UCSD-AML1 (cell line): ENCODE results near the gene HECA.

Source experiments
- DNase-seq: peaks from one replicate; lab custom pipeline; 2025; ENCODE audit not compliant: unreplicated experiment; lab: John Stamatoyannopoulos, UW

HECA gene

DNA sequence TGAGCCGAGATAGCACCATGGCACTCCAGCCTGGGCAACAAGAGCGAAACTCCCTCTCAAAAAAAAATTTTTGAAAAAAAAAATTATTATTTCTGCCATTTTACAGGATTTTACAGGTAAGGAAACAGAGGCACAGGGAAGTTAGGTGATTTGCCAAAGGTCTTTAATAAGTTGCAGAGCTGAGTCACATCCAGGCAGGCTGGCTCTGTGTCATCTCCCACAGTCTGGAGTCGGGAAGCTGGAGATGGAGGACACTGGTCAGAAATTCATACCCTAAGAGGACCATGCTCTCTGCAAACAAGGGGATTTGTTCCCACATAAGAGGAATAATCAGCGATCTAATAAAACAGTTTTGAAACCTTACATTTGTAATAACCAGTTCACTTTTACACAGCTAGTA is 24.1 kb downstream of the HECA start:
- no peak for DNase-seq

DNA sequence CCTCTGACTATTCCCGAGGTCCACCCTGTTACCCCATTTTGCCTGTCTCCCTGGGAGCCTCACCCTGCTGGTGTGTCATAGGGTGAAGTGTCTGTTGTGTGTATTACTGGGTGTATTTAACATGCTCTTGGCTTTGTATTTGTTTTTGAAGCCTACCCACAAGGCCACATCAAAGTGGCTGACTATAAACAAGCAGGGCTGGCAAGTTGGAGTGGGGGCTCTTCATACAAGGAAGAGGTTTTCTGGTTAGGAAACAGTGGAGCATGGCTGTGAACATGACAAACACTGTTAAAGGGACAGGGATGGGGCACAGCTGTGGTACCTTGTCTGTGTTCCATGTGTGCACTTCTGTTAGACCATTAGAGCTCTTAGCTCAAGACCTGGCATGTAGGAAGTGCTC is 26.3 kb downstream of the HECA start:
- DNase-seq, result no peak

DNA sequence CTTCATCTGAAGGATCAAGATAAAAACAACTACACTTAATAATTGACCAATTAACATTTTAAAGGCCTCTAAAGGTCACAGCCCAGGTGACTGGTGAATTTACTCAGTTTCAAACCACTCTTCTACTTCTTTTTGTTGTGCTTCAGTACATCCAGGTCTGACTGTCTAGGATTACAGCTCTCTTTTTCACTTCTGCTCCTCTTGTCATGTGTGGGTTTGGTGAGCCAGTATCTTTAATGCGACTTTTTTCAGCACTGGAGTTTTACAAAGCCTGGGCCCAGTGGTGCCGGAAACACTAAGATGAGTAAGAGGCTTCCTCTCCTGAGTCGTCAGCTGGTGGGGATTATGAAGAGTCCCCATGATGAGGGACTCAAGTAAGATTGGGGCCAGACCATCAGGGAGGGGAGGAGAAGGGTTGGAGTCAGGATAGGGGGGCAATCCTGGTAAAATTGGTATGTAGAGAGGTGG is 27.0 kb downstream of the HECA start:
- no peak for DNase-seq

DNA sequence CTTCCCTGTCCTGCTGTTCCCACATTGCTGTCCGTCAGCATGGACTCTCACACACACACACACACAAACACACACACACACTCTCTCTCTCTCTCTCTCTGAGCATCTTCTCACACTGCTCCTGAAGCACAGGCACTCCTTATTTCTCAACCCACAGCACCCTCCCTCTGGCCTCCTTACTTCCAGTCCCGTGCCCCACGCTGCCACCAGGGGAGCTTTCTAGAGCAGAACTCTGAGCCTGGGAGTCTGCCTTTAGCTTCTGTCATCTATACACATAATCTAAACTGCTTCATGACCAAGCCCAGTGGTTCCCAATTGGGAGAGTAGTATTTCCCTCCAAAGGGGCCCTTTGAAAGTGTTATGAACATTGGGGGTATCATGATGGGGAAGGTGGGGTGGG is 29.1 kb downstream of the HECA start:
- no peak for DNase-seq

DNA sequence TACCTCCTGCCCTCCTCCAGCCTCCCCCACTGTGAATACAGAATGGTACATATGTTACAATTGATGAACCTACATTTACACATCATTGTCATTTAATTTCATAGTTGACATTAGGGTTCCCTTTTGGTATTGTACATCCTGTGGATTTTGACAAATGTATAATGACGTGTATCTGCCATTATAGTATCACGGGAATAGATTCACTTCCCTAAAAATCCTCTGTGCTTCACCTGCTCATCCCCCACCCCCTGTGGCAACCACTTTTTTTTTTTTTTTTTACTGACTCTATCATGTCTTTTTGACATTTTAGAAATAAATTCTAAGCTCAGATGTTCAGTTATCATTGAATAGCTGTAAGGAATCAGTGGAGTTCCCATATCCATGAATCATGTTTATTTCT is 30.4 kb downstream of the HECA start:
- no peak for DNase-seq

DNA sequence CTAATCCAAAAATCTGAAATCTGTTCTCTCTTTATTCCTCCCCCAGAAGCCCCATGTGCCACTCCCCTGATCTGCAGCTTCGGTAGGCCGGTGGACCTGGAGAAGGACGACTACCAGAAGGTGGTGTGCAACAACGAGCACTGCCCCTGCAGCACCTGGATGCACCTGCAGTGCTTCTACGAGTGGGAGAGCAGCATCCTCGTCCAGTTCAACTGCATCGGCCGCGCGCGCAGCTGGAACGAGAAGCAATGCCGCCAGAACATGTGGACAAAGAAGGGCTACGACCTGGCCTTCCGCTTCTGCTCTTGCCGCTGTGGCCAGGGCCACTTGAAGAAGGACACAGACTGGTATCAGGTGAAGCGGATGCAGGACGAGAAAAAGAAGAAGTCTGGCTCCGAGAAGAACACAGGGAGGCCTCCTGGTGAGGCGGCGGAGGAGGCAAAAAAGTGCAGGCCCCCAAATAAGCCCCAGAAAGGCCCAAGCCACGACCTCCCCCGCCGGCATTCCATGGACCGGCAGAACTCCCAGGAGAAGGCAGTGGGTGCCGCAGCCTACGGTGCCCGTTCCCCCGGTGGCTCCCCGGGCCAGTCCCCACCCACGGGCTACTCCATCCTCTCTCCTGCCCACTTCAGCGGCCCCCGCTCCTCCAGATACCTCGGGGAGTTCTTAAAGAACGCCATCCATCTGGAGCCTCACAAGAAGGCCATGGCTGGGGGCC is 31.5 kb downstream of the HECA start:
- no peak for DNase-seq

DNA sequence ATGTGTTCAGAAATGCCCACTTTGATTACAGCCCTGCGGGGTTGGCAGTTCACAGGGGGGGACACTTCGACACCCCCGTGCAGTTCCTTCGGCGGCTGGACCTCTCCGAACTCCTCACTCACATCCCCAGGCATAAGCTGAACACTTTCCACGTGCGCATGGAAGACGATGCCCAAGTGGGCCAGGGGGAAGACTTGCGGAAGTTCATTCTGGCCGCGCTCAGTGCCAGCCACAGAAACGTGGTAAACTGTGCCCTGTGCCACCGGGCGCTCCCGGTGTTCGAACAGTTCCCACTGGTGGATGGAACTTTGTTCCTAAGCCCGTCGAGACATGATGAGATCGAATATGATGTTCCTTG is 32.1 kb downstream of the HECA start:
- DNase-seq, result no peak

DNA sequence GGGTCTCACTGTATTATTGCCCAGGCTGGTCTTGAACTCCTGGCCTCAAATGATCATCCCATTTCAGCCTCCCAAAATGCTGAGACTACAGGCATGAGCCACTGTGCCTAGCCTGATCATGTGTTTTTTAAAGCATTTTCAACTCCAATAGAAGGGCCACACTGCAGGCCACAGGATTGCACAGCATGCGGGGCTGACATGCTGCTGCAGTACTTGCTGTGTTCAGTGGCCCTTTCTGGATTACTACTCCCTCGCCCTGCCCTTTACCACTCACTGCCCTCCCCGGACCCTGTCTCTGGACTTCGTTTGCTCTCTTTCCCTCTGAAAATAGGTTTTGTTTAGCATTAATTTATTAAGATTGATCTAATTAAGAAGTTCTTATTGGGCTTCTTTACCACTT is 37.3 kb downstream of the HECA start:
- DNase-seq, result no peak

DNA sequence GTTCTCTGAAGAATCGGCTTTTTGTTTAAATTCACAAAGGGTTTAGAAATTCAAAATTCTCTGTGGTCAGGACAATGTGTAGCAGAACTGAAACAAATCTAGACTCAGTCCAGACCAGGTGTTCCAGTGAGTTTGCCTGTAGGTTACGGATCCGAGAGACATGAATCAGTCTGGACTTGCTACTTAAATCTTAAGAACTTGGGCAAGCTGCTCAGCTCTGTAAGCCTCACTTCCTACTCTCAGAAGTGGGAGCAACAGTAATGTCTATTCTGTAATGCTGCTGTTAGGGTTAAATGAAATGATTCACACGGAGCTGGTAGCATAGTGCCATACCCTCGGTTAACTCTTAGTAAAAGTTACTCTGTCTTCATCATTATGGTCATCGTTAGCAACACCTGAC is 37.7 kb downstream of the HECA start:
- no peak for DNase-seq

DNA sequence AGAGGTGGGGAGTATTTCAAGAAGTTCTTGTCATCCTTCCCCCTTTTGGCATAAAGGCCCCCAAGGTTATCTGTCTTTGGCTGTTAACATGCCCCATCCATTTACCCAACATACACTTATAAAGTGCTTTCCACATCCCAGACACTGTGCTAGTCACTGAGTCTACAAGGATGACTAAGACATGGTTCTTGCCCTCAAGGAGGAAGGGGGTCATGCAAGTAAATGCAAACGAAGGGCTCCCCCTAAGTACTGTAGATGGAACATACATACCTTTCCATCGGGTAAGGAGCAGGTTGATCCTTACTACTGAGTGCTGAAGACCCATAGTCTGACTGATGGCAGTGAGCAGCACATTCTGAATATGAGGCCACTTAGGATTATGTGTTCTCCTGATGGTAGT is 38.3 kb downstream of the HECA start:
- no peak for DNase-seq

DNA sequence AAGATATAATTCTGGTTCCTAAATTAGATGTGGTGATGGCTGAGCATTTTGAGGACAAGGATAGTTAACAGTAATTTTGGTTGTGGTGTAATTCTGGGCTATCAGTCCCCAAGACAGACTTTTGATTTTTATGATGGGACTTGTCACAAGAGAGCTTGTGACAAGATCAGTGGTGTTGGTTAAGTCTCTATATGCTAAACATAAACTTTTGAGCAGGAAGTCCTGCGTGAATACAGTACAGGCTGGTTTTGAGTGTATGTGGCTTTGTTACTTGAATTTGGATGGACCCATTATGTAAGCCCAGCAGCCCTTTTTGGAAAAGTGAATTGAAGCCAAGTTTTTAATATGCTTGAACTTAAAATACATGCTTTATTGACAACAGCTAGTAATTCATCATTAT is 38.9 kb downstream of the HECA start:
- DNase-seq, result no peak

DNA sequence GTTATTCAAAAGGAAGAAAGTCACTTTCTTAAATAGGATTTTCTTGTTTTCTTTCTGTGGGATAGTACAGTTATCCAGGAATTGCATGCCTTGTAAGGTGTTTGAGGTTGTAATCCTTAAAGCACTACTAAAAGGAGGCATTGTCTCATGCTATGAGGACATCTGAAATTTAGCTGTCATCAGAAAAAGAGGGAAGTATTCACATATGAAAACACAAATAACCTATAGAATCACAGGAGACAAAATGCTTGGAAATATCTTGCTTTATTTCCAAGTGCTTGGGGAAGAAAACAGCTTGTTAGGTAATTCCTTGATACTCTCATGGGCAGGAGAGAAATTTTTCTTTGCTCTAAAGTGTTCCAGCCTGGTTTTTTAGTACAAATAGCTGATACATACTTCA is 40.1 kb downstream of the HECA start:
- no peak for DNase-seq

DNA sequence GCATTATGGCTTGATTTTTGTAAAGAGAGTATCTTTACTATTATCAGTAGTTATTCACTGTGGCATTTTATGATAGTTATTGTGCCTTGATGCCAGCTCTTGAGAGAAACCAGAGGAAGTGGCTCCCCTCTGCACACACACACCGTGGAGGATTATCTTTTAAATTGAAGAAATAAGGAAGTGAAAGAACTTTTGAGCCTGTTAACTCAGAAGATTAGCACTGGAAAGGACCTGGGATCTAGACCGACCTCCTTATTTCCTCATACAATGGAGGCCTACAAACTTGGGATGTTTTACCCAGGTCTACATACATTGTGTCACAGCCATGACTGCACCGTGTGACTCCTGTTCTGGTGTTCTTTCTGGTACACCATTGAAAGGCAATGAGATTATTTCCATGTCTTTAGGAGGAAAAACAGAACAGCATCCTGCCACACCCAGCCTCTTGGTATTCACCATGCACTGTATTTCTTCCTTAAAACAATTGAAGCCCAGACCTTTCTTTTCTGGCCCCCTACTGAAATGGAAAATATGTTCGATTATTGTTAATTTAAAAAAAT is 40.6 kb downstream of the HECA start:
- DNase-seq, result no peak

DNA sequence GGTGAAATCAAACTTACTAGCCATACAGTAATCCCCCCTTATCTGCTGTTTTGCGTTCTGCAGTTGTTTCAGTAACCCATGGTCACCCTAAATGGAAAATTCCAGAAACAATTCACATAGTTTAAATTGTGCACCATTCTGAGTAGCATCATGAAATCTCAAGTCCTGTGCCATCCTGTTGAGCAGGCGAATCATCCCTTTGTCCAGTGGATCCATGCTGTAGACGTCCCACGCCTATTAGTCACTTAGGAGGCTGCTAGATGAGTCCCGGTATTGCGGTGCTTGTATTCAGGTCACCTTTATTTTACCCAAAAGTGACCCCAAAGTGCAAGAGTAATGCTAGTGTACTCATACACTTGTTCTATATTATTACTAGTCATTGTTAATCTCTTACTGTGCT is 46.4 kb downstream of the HECA start:
- DNase-seq, result no peak

DNA sequence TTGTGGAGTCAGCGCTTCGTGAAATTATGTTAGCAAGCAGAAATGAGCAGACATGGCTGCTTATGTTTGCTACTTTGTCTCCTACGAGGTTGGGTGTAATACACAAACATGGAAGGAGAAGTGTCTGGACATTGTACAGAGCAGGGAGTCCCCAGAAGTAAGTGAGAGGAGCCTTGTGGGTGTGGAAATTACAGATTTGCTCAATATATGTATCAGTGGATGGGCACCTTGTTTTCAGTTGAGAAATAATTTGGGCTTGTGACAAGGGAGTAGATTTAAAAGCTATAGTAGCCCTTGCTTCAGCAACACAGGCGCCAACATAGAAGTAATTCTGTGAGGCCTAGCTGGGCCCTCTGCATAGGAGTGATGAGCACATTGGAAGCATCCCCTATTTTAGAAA is 49.2 kb downstream of the HECA start:
- DNase-seq, result no peak

DNA sequence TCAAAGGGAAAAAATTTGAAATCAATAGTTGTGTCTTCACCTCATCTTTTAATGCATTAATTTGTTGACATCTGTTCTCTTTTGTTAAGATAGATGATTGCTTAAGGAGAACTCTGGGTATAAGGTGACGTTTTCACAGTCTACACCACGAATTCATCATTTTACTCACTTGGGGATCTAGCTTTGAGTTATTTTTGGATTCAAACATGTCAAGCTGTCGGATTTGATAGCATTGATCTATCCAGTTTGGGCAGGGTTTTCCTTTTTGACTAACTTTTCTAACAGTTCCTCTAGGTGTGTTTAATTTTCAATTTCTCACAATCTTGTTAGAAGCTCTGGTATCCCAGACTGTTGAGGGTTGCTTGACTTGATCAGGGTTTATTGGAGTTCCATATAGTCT is 49.6 kb downstream of the HECA start:
- DNase-seq, result no peak

DNA sequence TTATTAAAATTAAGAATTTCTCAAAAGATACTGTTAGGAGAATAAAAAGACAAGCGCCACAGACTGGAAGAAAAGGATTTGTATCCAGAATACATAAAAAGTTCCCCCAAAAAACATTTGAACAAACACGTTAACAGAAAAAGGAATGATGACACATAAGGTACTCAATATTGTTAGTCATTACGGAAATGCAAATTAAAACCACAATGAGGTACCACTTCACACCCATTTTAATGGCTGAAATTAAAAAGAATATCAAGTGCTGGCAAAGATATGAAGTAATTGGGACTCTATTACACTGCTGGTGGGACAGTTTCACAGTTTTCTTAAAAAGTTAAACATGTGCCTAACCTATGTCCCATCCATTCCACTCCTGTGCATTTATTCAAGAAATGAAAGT is 51.4 kb downstream of the HECA start:
- no peak for DNase-seq

DNA sequence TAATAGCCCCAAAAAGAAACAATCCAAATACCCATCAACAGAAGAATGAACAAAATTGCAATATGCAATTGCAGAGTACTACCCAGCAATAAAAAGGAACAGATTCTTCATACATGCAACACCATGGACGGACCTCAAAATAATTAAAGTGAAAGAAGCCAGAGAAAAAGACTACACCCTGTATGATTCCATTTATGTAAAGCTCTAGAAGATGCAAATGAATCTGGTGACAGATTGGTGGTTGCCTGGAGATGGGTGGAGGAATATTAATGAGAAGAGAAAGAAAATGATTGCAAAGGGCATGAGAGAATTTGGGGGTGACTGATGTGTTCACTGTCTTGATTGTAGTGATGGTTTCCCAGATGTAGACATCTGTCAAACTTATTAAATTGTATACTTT is 51.8 kb downstream of the HECA start:
- DNase-seq, result no peak

DNA sequence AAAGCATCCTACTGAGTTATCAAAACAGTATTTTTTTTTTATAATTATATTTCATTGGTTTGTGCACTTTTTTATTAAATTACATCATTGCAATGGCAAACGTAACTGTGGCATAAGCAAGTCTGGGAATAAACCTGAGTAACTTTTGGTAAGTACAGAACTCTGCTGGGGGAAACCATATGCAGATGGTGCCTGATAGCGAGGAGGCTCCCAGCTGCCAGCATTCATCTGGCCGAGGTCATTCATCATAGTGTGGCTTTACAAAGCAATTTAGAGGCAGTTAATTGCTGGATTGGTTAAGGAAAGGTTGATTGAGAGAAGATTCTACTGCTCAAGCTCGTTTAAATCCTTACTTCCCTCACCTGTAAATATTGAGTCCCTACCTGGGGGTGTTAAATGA is 52.6 kb downstream of the HECA start:
- no peak for DNase-seq

DNA sequence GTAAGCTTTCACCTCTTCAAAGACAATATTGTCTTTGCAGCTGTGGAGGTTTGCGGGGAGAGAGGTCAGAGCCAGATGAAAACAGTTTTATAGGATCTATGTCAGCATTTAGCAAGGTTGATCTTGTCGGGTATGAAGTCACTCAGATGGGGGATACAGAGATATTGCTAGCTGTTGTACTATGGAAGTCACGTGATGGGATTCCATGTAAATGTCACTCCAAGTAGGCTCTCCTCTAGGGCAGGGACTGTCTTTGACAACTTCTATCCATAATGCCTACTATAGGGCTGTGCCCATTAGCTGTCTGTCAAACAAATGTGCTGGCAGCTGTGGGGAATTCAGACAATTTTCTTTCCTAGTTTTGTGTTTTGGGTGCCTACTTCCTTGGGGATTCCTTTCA is 54.8 kb downstream of the HECA start:
- no peak for DNase-seq

DNA sequence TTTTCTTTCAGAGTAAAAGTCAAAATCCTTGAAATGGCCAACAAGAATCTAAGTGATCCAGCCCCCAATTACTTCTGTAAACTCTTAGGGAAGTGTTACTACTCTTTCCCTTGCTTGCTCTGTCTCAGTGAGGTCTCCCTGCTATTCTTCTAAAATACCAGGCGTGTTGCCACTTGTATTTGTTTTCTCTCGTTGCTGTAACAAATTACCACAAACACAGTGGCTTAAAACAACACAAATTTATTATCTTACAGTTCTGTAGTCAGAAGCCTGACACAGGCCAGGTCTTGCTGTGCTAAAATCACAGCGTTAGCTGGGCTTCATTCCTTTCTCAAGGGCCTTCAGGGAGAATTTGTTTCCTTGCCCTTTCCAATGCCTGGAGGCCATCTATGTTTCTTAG is 59.9 kb downstream of the HECA start:
- no peak for DNase-seq

DNA sequence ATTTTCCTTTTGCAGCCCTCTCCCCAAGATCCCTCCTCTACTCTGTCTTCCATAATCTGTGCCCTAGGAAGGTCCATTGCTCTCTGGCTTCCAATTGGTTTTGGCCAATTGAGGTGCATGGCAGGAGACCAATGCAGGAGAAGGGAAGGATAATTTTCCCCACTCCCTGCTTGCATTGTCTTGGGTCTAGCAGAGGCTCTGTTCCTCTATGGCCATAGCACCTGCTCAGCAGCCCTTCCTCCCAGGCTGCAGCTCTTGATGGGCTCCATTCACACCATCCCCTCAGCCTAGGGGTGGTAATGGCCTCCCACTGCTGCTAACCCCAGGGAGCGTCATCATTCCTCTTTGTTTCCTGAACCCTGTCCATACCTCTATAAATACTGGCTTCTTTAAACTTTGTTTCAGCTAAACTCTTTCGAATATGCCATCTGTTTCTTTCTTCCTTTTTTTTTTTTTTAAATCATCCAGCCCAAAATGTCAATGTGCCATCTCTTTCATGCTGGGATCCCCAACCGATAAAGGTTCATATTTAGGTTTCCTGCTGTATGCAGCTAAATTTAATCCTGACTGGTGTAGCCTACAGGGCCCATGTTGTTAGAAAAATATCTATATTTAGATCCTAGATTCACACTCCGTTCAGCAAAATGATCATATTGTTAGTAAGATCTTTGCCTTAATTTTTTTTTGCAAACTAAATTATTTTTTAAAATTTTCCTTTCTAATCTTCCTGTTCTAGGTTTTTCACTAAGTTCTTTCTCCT is 63.8 kb downstream of the HECA start:
- no peak for DNase-seq

DNA sequence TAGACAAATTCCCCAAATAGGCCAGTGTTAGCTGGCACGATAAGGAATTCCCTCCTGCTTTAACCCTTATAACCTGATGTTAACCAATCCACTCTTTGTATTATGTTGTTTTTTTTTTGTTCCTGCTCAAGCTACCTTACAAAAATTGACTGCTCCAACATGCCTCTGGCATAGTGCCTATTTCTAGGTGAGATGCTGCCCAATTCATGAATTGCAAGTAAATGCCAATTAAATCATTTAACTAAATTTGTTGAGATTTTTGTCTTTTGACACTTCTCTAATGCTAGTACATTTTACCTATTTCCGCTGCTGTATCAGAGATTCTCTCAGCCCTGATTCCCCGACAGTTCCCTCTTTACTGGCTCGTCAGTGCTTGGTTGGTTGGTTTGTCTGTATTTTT is 66.5 kb downstream of the HECA start:
- DNase-seq, result no peak
